H1 (cell line): ENCODE results near the gene GASK1B. TPM values are rescaled to one million over a fixed set of nuclear protein-coding genes. Genes with fewer than 3 reads are reported as not detected.

Source experiments
- CTCF ChIA-PET: fragments of 300-600 bp; sonication (Branson Sonifier 250); formaldehyde crosslinking; loops from one replicate; lab custom pipeline; 2021; ENCODE audit not compliant: partially characterized antibody; lab: Charles Lee
- POLR2A ChIA-PET: fragments of 300-600 bp; sonication (Branson Sonifier 250); formaldehyde crosslinking; loops from one replicate; lab custom pipeline; 2021; ENCODE audit warnings: inconsistent platforms; ENCODE audit not compliant: partially characterized antibody; lab: Charles Lee
- DNase-seq, 2 experiments: peaks; one replicate each; pipeline versions ENCODE4 v3.0.0 to v3.0.0-alpha.2; 2010 to 2022; ENCODE audit warnings: low spot score in 2 of 2, low read depth in 1 of 2, mixed read lengths in 1 of 2
- FAIRE-seq: peaks from 2 replicates; lab custom pipeline; 2011; peaks lifted over from hg19 to GRCh38; lab: Jason Lieb, UNC
- H2AFZ ChIP-seq: 2 replicates; pipeline ENCODE4 v1.8.1; 2012; ENCODE audit warnings: low read length, inconsistent platforms
- H2AK5ac ChIP-seq: 2 replicates; pipeline ENCODE4 v1.6.1; 2013; ENCODE audit warnings: low read depth, low read length
- H2BK120ac ChIP-seq: replicated peaks from 2 replicates; pipeline ENCODE3; 2013; ENCODE audit warnings: low read depth, low read length, inconsistent platforms
- H2BK12ac ChIP-seq: 2 replicates; pipeline ENCODE4 v1.6.1; 2013; ENCODE audit warnings: low read depth, low read length
- H2BK15ac ChIP-seq: 2 replicates; pipeline ENCODE4 v1.6.1; 2013; ENCODE audit warnings: low read length
- H2BK20ac ChIP-seq: 2 replicates; pipeline ENCODE4 v1.6.1; 2013; ENCODE audit warnings: low read length
- H2BK5ac ChIP-seq: 2 replicates; pipeline ENCODE4 v1.6.1; 2013; ENCODE audit warnings: low read depth, low read length
- H3K14ac ChIP-seq: 2 replicates; pipeline ENCODE4 v1.6.1; 2013; ENCODE audit warnings: inconsistent platforms; ENCODE audit not compliant: insufficient read length
- H3K18ac ChIP-seq: 2 replicates; pipeline ENCODE4 v1.6.1; 2013; ENCODE audit warnings: low read length; ENCODE audit errors: extremely low read depth
- H3K23ac ChIP-seq: 2 replicates; pipeline ENCODE4 v1.6.1; 2013; ENCODE audit warnings: inconsistent platforms; ENCODE audit not compliant: insufficient read length
- H3K23me2 ChIP-seq: 2 replicates; pipeline ENCODE4 v1.6.1; 2013; ENCODE audit warnings: low read depth, low read length
- H3K27ac ChIP-seq: 2 replicates; pipeline ENCODE4 v1.6.1; 2011; ENCODE audit warnings: low read depth, low read length, inconsistent platforms
- H3K27me3 ChIP-seq, 4 experiments: replicated peaks in 1 of 4; 1 replicate in 1 of 4; 2 replicates in 3 of 4; pipeline versions ENCODE4 v1.6.1 to v1.8.1; 2011 to 2013; ENCODE audit warnings: low read length in 3 of 4, mild to moderate bottlenecking in 3 of 4, inconsistent platforms in 2 of 4, mixed read lengths in 2 of 4, moderate library complexity in 1 of 4; ENCODE audit not compliant: control insufficient read depth in 3 of 4, insufficient read depth in 3 of 4; ENCODE audit errors: extremely low read depth in 1 of 4
- H3K36me3 ChIP-seq, 4 experiments: 2 replicates each; pipeline versions ENCODE4 v1.6.1 to v1.8.1; 2011 to 2013; ENCODE audit warnings: mild to moderate bottlenecking in 4 of 4, low read length in 3 of 4, moderate library complexity in 2 of 4, control low read depth in 1 of 4, inconsistent platforms in 1 of 4; ENCODE audit not compliant: insufficient read depth in 4 of 4, control insufficient read depth in 2 of 4
- H3K4ac ChIP-seq: replicated peaks from 2 replicates; pipeline ENCODE3; 2013; ENCODE audit warnings: low read length, low read depth, mixed read lengths, inconsistent platforms; ENCODE audit not compliant: insufficient read length
- H3K4me1 ChIP-seq, 4 experiments: replicated peaks in 1 of 4; 1 replicate in 1 of 4; 2 replicates in 3 of 4; pipeline versions ENCODE4 v1.6.1 to v1.8.1; 2011 to 2013; ENCODE audit warnings: low read length in 3 of 4, inconsistent platforms in 2 of 4, mixed read lengths in 1 of 4; ENCODE audit not compliant: insufficient read depth in 4 of 4, control insufficient read depth in 3 of 4
- H3K4me2 ChIP-seq, 2 experiments: 2 replicates each; pipeline versions ENCODE4 v1.6.1 to v1.8.1; 2011 to 2013; ENCODE audit warnings: low read depth in 2 of 2, low read length in 2 of 2, control low read depth in 1 of 2, inconsistent platforms in 1 of 2, mild to moderate bottlenecking in 1 of 2; ENCODE audit not compliant: insufficient read depth in 1 of 2
- H3K4me3 ChIP-seq, 4 experiments: fragments of 200-600, 300-600 bp in 1 of 4; sonication (generic), shearing (Covaris generic), sonication (Bioruptor Twin) in 1 of 4; 2 replicates each; pipeline versions ENCODE4 v1.5.1 to v1.8.1; 2011 to 2016; ENCODE audit warnings: low read length in 4 of 4, low read depth in 3 of 4, control low read depth in 2 of 4, inconsistent platforms in 2 of 4, mild to moderate bottlenecking in 2 of 4, mixed read lengths in 1 of 4, moderate library complexity in 1 of 4; ENCODE audit not compliant: insufficient read depth in 2 of 4; ENCODE audit errors: extremely low read depth in 1 of 4
- H3K56ac ChIP-seq: replicated peaks from 2 replicates; pipeline ENCODE3; 2013; ENCODE audit warnings: low read depth, mild to moderate bottlenecking, mixed read lengths, low read length, inconsistent platforms; ENCODE audit not compliant: insufficient read length
- H3K79me1 ChIP-seq: 2 replicates; pipeline ENCODE4 v1.6.1; 2013; ENCODE audit warnings: low read depth, low read length, control low read depth
- H3K79me2 ChIP-seq, 2 experiments: 2 replicates each; pipeline versions ENCODE4 v1.6.1 to v1.8.1; 2012 to 2013; ENCODE audit warnings: low read length in 2 of 2, mild to moderate bottlenecking in 2 of 2, inconsistent platforms in 1 of 2; ENCODE audit not compliant: insufficient read depth in 2 of 2, control insufficient read depth in 1 of 2
- H3K9ac ChIP-seq, 4 experiments: replicated peaks in 1 of 4; 1 replicate in 1 of 4; 2 replicates in 3 of 4; pipeline versions ENCODE4 v1.6.1 to v1.8.1; 2011 to 2013; ENCODE audit warnings: low read depth in 3 of 4, low read length in 3 of 4, control low read depth in 2 of 4, mild to moderate bottlenecking in 2 of 4, moderate library complexity in 2 of 4, inconsistent platforms in 1 of 4; ENCODE audit errors: extremely low read depth in 1 of 4
- H3K9me3 ChIP-seq, 2 experiments: 2 replicates each; pipeline versions ENCODE4 v1.6.1 to v1.8.1; 2012 to 2013; ENCODE audit warnings: mild to moderate bottlenecking in 2 of 2, moderate library complexity in 2 of 2, control low read depth in 1 of 2, inconsistent platforms in 1 of 2, low read depth in 1 of 2, low read length in 1 of 2, mixed read lengths in 1 of 2; ENCODE audit not compliant: insufficient read depth in 2 of 2
- H4K20me1 ChIP-seq, 2 experiments: replicated peaks in 1 of 2; 2 replicates each; pipeline versions ENCODE3 to v1.8.1; 2011 to 2013; ENCODE audit warnings: inconsistent platforms in 2 of 2, low read length in 2 of 2, mild to moderate bottlenecking in 1 of 2; ENCODE audit not compliant: insufficient read depth in 2 of 2, control insufficient read depth in 1 of 2
- H4K5ac ChIP-seq: 2 replicates; pipeline ENCODE4 v1.6.1; 2013; ENCODE audit warnings: low read length, low read depth, mixed read lengths, inconsistent platforms; ENCODE audit not compliant: insufficient read length
- H4K8ac ChIP-seq: 2 replicates; pipeline ENCODE4 v1.8.0; 2013; ENCODE audit warnings: mild to moderate bottlenecking, moderate library complexity, low read length, inconsistent platforms; ENCODE audit not compliant: insufficient read depth; ENCODE audit errors: extremely low read depth
- H4K91ac ChIP-seq: replicated peaks from 2 replicates; pipeline ENCODE3; 2013; ENCODE audit warnings: low read length, mixed read lengths, inconsistent platforms; ENCODE audit not compliant: insufficient read length
- BACH1 ChIP-seq: IDR thresholded peaks from 2 replicates; pipeline ENCODE4 v1.6.1; 2012; ENCODE audit warnings: low read length, improper control_type of control experiment
- CHD1 ChIP-seq: IDR thresholded peaks from 2 replicates; pipeline ENCODE4 v1.6.1; 2012; ENCODE audit warnings: low read depth, low read length, improper control_type of control experiment
- CTCF ChIP-seq, 3 experiments: IDR thresholded peaks; 1 replicate in 2 of 3; 2 replicates in 1 of 3; pipeline versions ENCODE4 v1.5.1 to v1.6.1; 2011; ENCODE audit warnings: low read length in 3 of 3, mild to moderate bottlenecking in 3 of 3, inconsistent platforms in 2 of 3, low read depth in 1 of 3, moderate library complexity in 1 of 3; ENCODE audit not compliant: insufficient read depth in 1 of 3; ENCODE audit errors: control extremely low read depth in 1 of 3
- HDAC6 ChIP-seq: IDR thresholded peaks from one replicate; pipeline ENCODE4 v1.7.1; 2012; ENCODE audit warnings: low read depth, mild to moderate bottlenecking, inconsistent platforms, low read length, moderate library complexity
- RNF2 ChIP-seq: fragments of 200-900, 300-1000 bp; sonication (generic); IDR thresholded peaks from 2 replicates; pipeline ENCODE4 v1.7.1; 2016; ENCODE audit warnings: borderline replicate concordance, low read depth, mild to moderate bottlenecking, antibody characterized with exemption, low read length; ENCODE audit not compliant: poor library complexity, severe bottlenecking; ENCODE audit errors: missing control alignments
- SIN3A ChIP-seq, 2 experiments: IDR thresholded peaks in 1 of 2; conservative IDR thresholded peaks in 1 of 2; 2 replicates each; pipeline ENCODE4 v1.6.1; 2011 to 2012; ENCODE audit warnings: low read length in 2 of 2, improper control_type of control experiment in 1 of 2, low read depth in 1 of 2, mild to moderate bottlenecking in 1 of 2
- SP2 ChIP-seq: IDR thresholded peaks from 2 replicates; pipeline ENCODE4 v1.6.1; 2012; ENCODE audit warnings: mild to moderate bottlenecking, low read length, inconsistent platforms
- SP4 ChIP-seq: IDR thresholded peaks from 2 replicates; pipeline ENCODE4 v1.6.1; 2012; ENCODE audit warnings: low read length, inconsistent platforms
- WGBS, 2 experiments: shearing (Covaris generic) in 1 of 2; methylation state at CpG; one replicate each; pipeline versions ENCODE4 v1.1.6 to v1.1.7; 2013 to 2015; ENCODE audit warnings: low lambda C conversion rate in 2 of 2, mixed read lengths in 2 of 2, inconsistent platforms in 1 of 2, low coverage in 1 of 2, missing lambda C conversion rate in 1 of 2; ENCODE audit not compliant: insufficient replicate concordance in 2 of 2, insufficient coverage in 1 of 2, insufficient read length in 1 of 2; ENCODE audit errors: extremely low coverage in 1 of 2, missing lambda C conversion rate in 1 of 2; 5-methylcytosine and 5-hydroxymethylcytosine counted together
- polyA plus RNA-seq, 7 experiments: library from polyadenylated mRNA; depleted of rRNA in 3 of 7; stranded (reverse) in 5 of 7; unstranded in 2 of 7; fragments of >200 nt in 5 of 7; fragments of 200-250 nt in 2 of 7; gene quantifications; 1 replicate in 5 of 7; 2 replicates in 1 of 7; 4 replicates in 1 of 7; pipeline versions ENCODE4 v1.2.1 to v1.2.3, GENCODE V29; 2011 to 2013; ENCODE audit warnings: missing spikeins in 2 of 7, mixed read lengths in 2 of 7
- total RNA-seq: library from RNA; stranded (reverse); fragmentation: NEBNext Ultra II Directional; extraction: Animal tissue kit (Norgen Biotek cat#: 25700); gene quantifications from 2 replicates; pipeline ENCODE4 v1.2.1, GENCODE V29; 2021

Gene GASK1B
- total and polyA plus RNA-seq, 2 of the 8 experiments (the other 6 are each of a cell fraction or from before 2014, with no cell fraction given) = not detected

DNA sequence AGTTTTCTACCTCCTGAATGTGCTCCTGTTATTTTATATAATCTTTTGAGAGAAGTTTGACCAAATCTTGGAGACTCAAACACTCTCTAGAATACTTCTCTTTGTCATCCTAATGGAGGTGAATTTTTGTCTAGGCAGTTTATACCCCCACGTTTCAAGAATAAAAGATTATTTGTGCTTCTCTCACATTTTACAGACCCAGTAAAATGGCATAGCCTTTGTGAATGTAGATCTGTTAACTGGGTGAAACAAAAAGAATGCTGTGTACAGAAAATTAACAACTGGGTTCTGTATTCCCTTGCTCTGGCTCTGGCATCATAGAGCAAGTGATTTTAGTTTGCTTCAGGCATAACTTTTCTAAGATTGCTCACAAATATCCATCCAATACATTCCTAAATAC is 26.1 kb downstream of the GASK1B start:
- DNase-seq = no peak
- no peaks in the 10 kb centered on the region for H3K36me3 ChIP-seq
- no peak for FAIRE-seq
- H4K91ac ChIP-seq = no peak overlapping the region
- H3K23ac ChIP-seq = no peak overlapping the region
- no peak overlapping the region for H3K9ac ChIP-seq
- no peak overlapping the region for H4K5ac ChIP-seq
- no peaks in the 10 kb centered on the region for H4K20me1 ChIP-seq
- TF ChIP-seq RNF2 (no peak), CHD1 (no peak), BACH1 (no peak), SP2 (no peak), HDAC6 (no peak), CTCF (IDR thresholded peaks at IDR 0.05; ENCODE audit: control extremely low read depth in 1 of 3, insufficient read depth in 1 of 3, low read depth in 1 of 3, low read length in 3 of 3) (no peak), SP4 (no peak), SIN3A (conservative IDR thresholded peaks at IDR 0.05 in 1 of 2, IDR thresholded peaks at IDR 0.05 in 1 of 2; ENCODE audit: low read depth in 1 of 2, low read length in 2 of 2) (no peak)
- POLR2A ChIA-PET = no interaction called here
- no peaks in the 10 kb centered on the region for H3K79me2 ChIP-seq
- no peak overlapping the region for H3K27ac ChIP-seq
- CTCF ChIA-PET = interaction anchor here (0.6 to 2.5 kb wide), 2 partner anchors 24 kb away, joined by 3 to 15 read pairs; no protein-coding TSS in a partner anchor
- no peak overlapping the region for H2AK5ac ChIP-seq
- H2AFZ ChIP-seq = no peak overlapping the region
- H3K4me1 ChIP-seq = no peaks in the 10 kb centered on the region
- 81% methylated on average over 1 of the region's 1 CpG; no CpG with 5 or more reads in 1 of the 2 experiments for WGBS, 2 experiments
- no peak overlapping the region for H3K18ac ChIP-seq
- no peaks in the 10 kb centered on the region for H3K23me2 ChIP-seq
- no peak overlapping the region for H4K8ac ChIP-seq
- H2BK12ac ChIP-seq = no peak overlapping the region
- H3K4ac ChIP-seq = no peak overlapping the region
- no peak overlapping the region for H3K4me3 ChIP-seq
- H2BK120ac ChIP-seq = no peak overlapping the region
- no peaks in the 10 kb centered on the region for H3K9me3 ChIP-seq
- H3K56ac ChIP-seq = no peak overlapping the region
- no peak overlapping the region for H2BK20ac ChIP-seq
- no peak overlapping the region for H2BK5ac ChIP-seq
- no peak overlapping the region for H3K4me2 ChIP-seq
- no peak overlapping the region for H2BK15ac ChIP-seq
- no peak overlapping the region for H3K14ac ChIP-seq
- no peaks in the 10 kb centered on the region for H3K79me1 ChIP-seq
- H3K27me3 ChIP-seq = no peaks in the 10 kb centered on the region
